B cell (primary cell): ENCODE measurements around the gene TENM4. TPM values are rescaled to one million over a fixed set of nuclear protein-coding genes. Genes with fewer than 3 reads are reported as not detected.

ENCODE experiments used
- ATAC-seq: fragments of 200-7000 bp; cut with Tn5 transposase; one replicate; pipeline ENCODE4 v1.10.0; 2021; ENCODE audit warnings: low read depth, mild to moderate bottlenecking, moderate number of reproducible peaks, moderate library complexity
- CTCF ChIA-PET: fragments of 350-600 bp; sonication (Branson Sonifier 250); formaldehyde crosslinking; loops from one replicate; lab custom pipeline; 2021; ENCODE audit warnings: antibody characterized with exemption, inconsistent platforms; lab: Charles Lee
- POLR2A ChIA-PET: fragments of 350-600 bp; sonication (Branson Sonifier 250); formaldehyde crosslinking; loops from one replicate; lab custom pipeline; 2021; ENCODE audit warnings: antibody characterized with exemption; lab: Charles Lee
- DNase-seq: peaks from one replicate; pipeline ENCODE4 v3.0.0; 2013
- H2AFZ ChIP-seq: 2 replicates; pipeline ENCODE4 v1.6.1; 2012; ENCODE audit warnings: mild to moderate bottlenecking, low read depth, low read length; ENCODE audit not compliant: insufficient read depth, poor library complexity, severe bottlenecking
- H3K27ac ChIP-seq, 2 donors: 1 replicate in 1 of 2; 2 replicates in 1 of 2; pipeline ENCODE4 v1.5.1; 2012 to 2013; ENCODE audit warnings: low read length in 2 of 2, mild to moderate bottlenecking in 2 of 2, moderate library complexity in 1 of 2
- H3K27me3 ChIP-seq, 4 experiments: fragments of 200-600 bp in 1 of 4; sonication (generic) in 1 of 4; replicated peaks in 1 of 4; 1 replicate in 2 of 4; 2 replicates in 2 of 4; pipeline versions ENCODE4 v1.6.1 to v1.7.0; 2013 to 2016; ENCODE audit warnings: low read length in 3 of 4, mild to moderate bottlenecking in 2 of 4, mixed read lengths in 1 of 4, moderate library complexity in 1 of 4; ENCODE audit not compliant: insufficient read depth in 4 of 4, control insufficient read depth in 3 of 4; ENCODE audit errors: control extremely low read depth in 1 of 4
- H3K36me3 ChIP-seq, 2 experiments: replicated peaks in 1 of 2; 1 replicate in 1 of 2; 2 replicates in 1 of 2; pipeline versions ENCODE4 v1.6.1 to v1.7.1; 2013; ENCODE audit warnings: low read length in 1 of 2; ENCODE audit not compliant: insufficient read depth in 2 of 2, control insufficient read depth in 1 of 2; ENCODE audit errors: control extremely low read depth in 1 of 2, extremely low read depth in 1 of 2
- H3K4me1 ChIP-seq, 2 donors: fragments of 200-600 bp in 1 of 2; sonication (generic) in 1 of 2; 1 replicate in 1 of 2; 2 replicates in 1 of 2; pipeline versions ENCODE4 v1.5.1 to v1.6.1; 2013 to 2017; ENCODE audit warnings: low read length in 2 of 2; ENCODE audit not compliant: control insufficient read depth in 2 of 2, insufficient read depth in 2 of 2
- H3K4me2 ChIP-seq: replicated peaks from 2 replicates; pipeline ENCODE3; 2012; ENCODE audit warnings: mild to moderate bottlenecking, low read depth, low read length; ENCODE audit not compliant: poor library complexity, severe bottlenecking
- H3K4me3 ChIP-seq, 5 experiments: fragments of 200-600 bp in 1 of 5; sonication (generic) in 1 of 5; 1 replicate in 3 of 5; 2 replicates in 2 of 5; pipeline versions ENCODE4 v1.5.1 to v1.7.0; 2011 to 2016; ENCODE audit warnings: low read length in 4 of 5, mild to moderate bottlenecking in 4 of 5, low read depth in 2 of 5, control low read depth in 1 of 5, moderate library complexity in 1 of 5; ENCODE audit not compliant: insufficient read depth in 1 of 5; ENCODE audit errors: control extremely low read depth in 1 of 5, extremely low read depth in 1 of 5
- H3K79me2 ChIP-seq: fragments of 200-600 bp; sonication (generic); one replicate; pipeline ENCODE4 v1.6.0; 2016; ENCODE audit warnings: low read length; ENCODE audit not compliant: control insufficient read depth, insufficient read depth
- H3K9ac ChIP-seq: fragments of 200-600 bp; sonication (generic); 2 replicates; pipeline ENCODE4 v1.6.1; 2017; ENCODE audit warnings: mild to moderate bottlenecking, low read length, moderate library complexity
- H3K9me3 ChIP-seq, 3 donors: one replicate each; pipeline versions ENCODE4 v1.6.1 to v1.7.1; 2013; ENCODE audit warnings: low read length in 2 of 3; ENCODE audit not compliant: control insufficient read depth in 2 of 3, insufficient read depth in 1 of 3; ENCODE audit errors: control extremely low read depth in 1 of 3
- H4K20me1 ChIP-seq: 2 replicates; pipeline ENCODE4 v1.6.0; 2012; ENCODE audit warnings: mild to moderate bottlenecking, low read length; ENCODE audit not compliant: insufficient read depth, control insufficient read depth, poor library complexity, severe bottlenecking
- H3K27ac Mint-ChIP-seq: one replicate; pipeline ENCODE4 v1.8.0; 2021; ENCODE audit warnings: mixed read lengths
- H3K27me3 Mint-ChIP-seq: one replicate; pipeline ENCODE4 v1.8.0; 2021; ENCODE audit warnings: mixed read lengths
- H3K4me1 Mint-ChIP-seq: one replicate; pipeline ENCODE4 v1.8.0; 2021; ENCODE audit warnings: mixed read lengths
- H3K4me3 Mint-ChIP-seq: one replicate; pipeline ENCODE4 v1.8.0; 2021; ENCODE audit warnings: mixed read lengths
- H3K9me3 Mint-ChIP-seq: one replicate; pipeline ENCODE4 v1.8.0; 2022; ENCODE audit warnings: mixed read lengths; ENCODE audit not compliant: insufficient read depth
- EZH2 ChIP-seq: IDR thresholded peaks from 2 replicates; pipeline ENCODE4 v1.6.1; 2012; ENCODE audit warnings: borderline replicate concordance, low read depth, mild to moderate bottlenecking, moderate library complexity, low read length; ENCODE audit not compliant: insufficient read depth, poor library complexity, severe bottlenecking
- WGBS: methylation state at CpG from one replicate; pipeline ENCODE4 v1.1.5; 2013; ENCODE audit warnings: missing lambda C conversion rate; ENCODE audit not compliant: insufficient coverage; 5-methylcytosine and 5-hydroxymethylcytosine counted together
- intact Hi-C: fragments of 100-400 bp; cut with micrococcal nuclease; formaldehyde crosslinking; loops from one replicate; pipeline ENCODE4 v1.10.0; 2022
- polyA plus RNA-seq: library from polyadenylated mRNA; depleted of rRNA; stranded (reverse); fragments of >200 nt; gene quantifications from 2 replicates; pipeline ENCODE4 v1.2.3, GENCODE V29; 2012
- total RNA-seq, 2 donors: library from RNA; stranded (reverse); fragments of 120-200 nt in 1 of 2; gene quantifications; 1 replicate in 1 of 2; 2 replicates in 1 of 2; pipeline versions ENCODE4 v1.2.3 to v1.2.4, GENCODE V29; 2013 to 2022
- TF ChIP-seq, protein P1 (sequence below): fragments of 200-600 bp; IDR thresholded peaks from one replicate; pipeline ENCODE4 v1.8.0; 2022; ENCODE audit warnings: antibody characterized with exemption, mild to moderate bottlenecking

The TENM4 gene
- total and polyA plus RNA-seq, 2 donors (not counting 1 experiment from before 2014, with no cell fraction given): 0.09 to 5.7 TPM

DNA sequence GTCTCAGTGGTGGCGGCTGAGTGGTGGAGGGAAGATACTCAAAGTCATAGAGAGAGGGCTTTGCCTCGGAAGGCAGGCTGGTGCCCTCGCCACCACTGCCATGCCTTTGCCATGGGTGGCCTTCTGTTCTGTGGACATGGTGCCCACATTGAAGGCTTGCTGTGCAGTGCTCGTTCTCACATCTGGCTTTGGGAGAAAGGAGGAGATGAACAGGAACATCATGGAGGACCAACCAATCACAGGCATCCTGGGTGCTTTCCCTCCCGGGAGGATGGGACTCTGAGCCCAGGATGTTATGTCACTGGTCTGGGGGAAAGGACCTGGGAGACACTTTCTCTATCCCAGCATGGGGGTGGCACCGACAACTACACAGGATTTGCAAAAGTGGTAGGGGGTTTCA is 783.8 kb downstream of the TENM4 start:
- H3K9ac ChIP-seq: no peak overlapping the region
- no peaks in the 10 kb centered on the region for H3K4me1 Mint-ChIP-seq
- no peak overlapping the region for H3K27ac ChIP-seq
- no peak overlapping the region for H2AFZ ChIP-seq
- H3K27me3 Mint-ChIP-seq: peaks cover 3% of the 10 kb centered on the region
- H4K20me1 ChIP-seq: no peaks in the 10 kb centered on the region
- H3K27me3 ChIP-seq: no peaks in the 10 kb centered on the region
- no peaks in the 10 kb centered on the region for H3K9me3 Mint-ChIP-seq
- ChIA-PET POLR2A (no interaction called here), CTCF (interaction anchor here (5.9 kb wide), 1 partner anchor 11 kb away, joined by 46 read pairs; no protein-coding TSS in a partner anchor)
- TF ChIP-seq EZH2: no peak
- TF ChIP-seq, protein P1, sequence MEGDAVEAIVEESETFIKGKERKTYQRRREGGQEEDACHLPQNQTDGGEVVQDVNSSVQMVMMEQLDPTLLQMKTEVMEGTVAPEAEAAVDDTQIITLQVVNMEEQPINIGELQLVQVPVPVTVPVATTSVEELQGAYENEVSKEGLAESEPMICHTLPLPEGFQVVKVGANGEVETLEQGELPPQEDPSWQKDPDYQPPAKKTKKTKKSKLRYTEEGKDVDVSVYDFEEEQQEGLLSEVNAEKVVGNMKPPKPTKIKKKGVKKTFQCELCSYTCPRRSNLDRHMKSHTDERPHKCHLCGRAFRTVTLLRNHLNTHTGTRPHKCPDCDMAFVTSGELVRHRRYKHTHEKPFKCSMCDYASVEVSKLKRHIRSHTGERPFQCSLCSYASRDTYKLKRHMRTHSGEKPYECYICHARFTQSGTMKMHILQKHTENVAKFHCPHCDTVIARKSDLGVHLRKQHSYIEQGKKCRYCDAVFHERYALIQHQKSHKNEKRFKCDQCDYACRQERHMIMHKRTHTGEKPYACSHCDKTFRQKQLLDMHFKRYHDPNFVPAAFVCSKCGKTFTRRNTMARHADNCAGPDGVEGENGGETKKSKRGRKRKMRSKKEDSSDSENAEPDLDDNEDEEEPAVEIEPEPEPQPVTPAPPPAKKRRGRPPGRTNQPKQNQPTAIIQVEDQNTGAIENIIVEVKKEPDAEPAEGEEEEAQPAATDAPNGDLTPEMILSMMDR: no peak
- intact Hi-C loops: no loop called here
- ATAC-seq: no peak
- H3K4me3 ChIP-seq: no peak overlapping the region
- no peaks in the 10 kb centered on the region for H3K9me3 ChIP-seq
- no peaks in the 10 kb centered on the region for H3K79me2 ChIP-seq
- WGBS: 94% methylated on average over 4 of the region's 6 CpGs
- H3K27ac Mint-ChIP-seq: no peak overlapping the region
- no peaks in the 10 kb centered on the region for H3K4me1 ChIP-seq
- H3K4me2 ChIP-seq: no peak overlapping the region
- no peaks in the 10 kb centered on the region for H3K36me3 ChIP-seq
- no peak overlapping the region for H3K4me3 Mint-ChIP-seq
- DNase-seq: no peak

DNA sequence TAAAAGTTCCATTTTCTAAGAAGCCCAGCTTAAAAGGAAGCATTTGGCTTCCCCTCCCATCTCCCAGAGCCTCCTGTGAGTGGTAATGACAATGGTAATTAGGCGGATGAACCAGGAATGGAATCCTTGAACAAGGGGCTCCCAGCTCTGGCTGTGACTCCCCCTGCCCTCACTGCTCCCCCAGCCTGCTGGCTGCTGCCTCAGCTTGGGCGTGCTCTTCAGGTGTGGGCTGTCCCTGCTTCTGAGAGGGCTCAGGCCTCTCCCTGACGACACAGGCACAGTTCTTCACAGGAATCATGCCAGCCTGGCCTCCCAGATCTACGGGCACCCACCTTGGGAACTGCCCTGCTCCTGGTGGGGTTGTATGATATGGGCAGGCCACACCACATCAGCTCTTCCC is 784.5 kb downstream of the TENM4 start:
- Mint-ChIP-seq H3K9me3 (no peaks in the 10 kb centered on the region), H3K27ac (no peak overlapping the region), H3K4me3 (no peak overlapping the region), H3K27me3 (peaks cover 8% of the 10 kb centered on the region), H3K4me1 (no peaks in the 10 kb centered on the region)
- Histone ChIP-seq H3K79me2 (no peaks in the 10 kb centered on the region), H3K27ac (no peak overlapping the region), H2AFZ (no peak overlapping the region), H3K36me3 (no peaks in the 10 kb centered on the region), H3K27me3 (no peaks in the 10 kb centered on the region), H3K4me1 (no peaks in the 10 kb centered on the region), H3K9ac (no peak overlapping the region), H3K4me2 (no peak overlapping the region), H3K9me3 (no peaks in the 10 kb centered on the region), H4K20me1 (no peaks in the 10 kb centered on the region), H3K4me3 (no peak overlapping the region)
- intact Hi-C loops: no loop called here
- TF ChIP-seq, protein P1: no peak
- TF ChIP-seq EZH2: no peak
- CTCF ChIA-PET: interaction anchor here (5.9 kb wide), 1 partner anchor 10 kb away, joined by 46 read pairs; no protein-coding TSS in a partner anchor
- no peak for DNase-seq
- POLR2A ChIA-PET: no interaction called here
- WGBS: 100% methylated on average over 1 of the region's 4 CpGs
- ATAC-seq: no peak
